A673 (cell line): ENCODE data around the gene PRM3. TPM values are rescaled to one million over a fixed set of nuclear protein-coding genes. Genes with fewer than 3 reads are reported as not detected.

Experiments used
- BruUV-seq: library from RNA; stranded (reverse); fragments of 400-500 nt; replicated peaks from 2 replicates; lab custom pipeline; 2021; lab: Mats Ljungman, UMichigan
- CTCF ChIA-PET: fragments of 300-600 bp; sonication (Branson Sonifier 250); formaldehyde crosslinking; loops from one replicate; lab custom pipeline; 2022; ENCODE audit warnings: antibody characterized with exemption; lab: Charles Lee
- POLR2A ChIA-PET: fragments of 300-600 bp; sonication (Branson Sonifier 250); formaldehyde crosslinking; loops from one replicate; lab custom pipeline; 2022; ENCODE audit warnings: antibody characterized with exemption; ENCODE audit not compliant: low non-redundant PET; lab: Charles Lee
- DNase-seq: peaks from one replicate; pipeline ENCODE4 v3.0.0-alpha.2; 2015; ENCODE audit warnings: low spot score
- H3K27ac ChIP-seq: fragments of 200-600 bp; sonication (generic); 2 replicates; pipeline ENCODE4 v1.5.1; 2016; ENCODE audit warnings: mixed run types, low read depth, mild to moderate bottlenecking, mixed read lengths, antibody characterized with exemption, low read length; ENCODE audit not compliant: poor library complexity, severe bottlenecking
- H3K27me3 ChIP-seq: fragments of 200-600 bp; sonication (generic); replicated peaks from 2 replicates; pipeline ENCODE4 v1.6.1; 2017; ENCODE audit warnings: mixed run types, low read depth, mild to moderate bottlenecking, mixed read lengths, antibody characterized with exemption, low read length; ENCODE audit not compliant: insufficient read depth, poor library complexity
- H3K36me3 ChIP-seq: fragments of 200-600 bp; sonication (generic); 2 replicates; pipeline ENCODE4 v1.6.1; 2016; ENCODE audit warnings: mixed run types, mild to moderate bottlenecking, mixed read lengths, antibody characterized with exemption, low read length; ENCODE audit not compliant: insufficient read depth, poor library complexity, severe bottlenecking
- H3K4me1 ChIP-seq: fragments of 200-600 bp; sonication (generic); 2 replicates; pipeline ENCODE4 v1.6.1; 2017; ENCODE audit warnings: mixed run types, mild to moderate bottlenecking, mixed read lengths, antibody characterized with exemption, low read length; ENCODE audit not compliant: insufficient read depth, poor library complexity, severe bottlenecking
- H3K4me3 ChIP-seq: fragments of 200-600 bp; sonication (generic); 2 replicates; pipeline ENCODE4 v1.5.1; 2016; ENCODE audit warnings: low read depth, mixed run types, mild to moderate bottlenecking, mixed read lengths, low read length; ENCODE audit not compliant: poor library complexity, severe bottlenecking
- H3K9me3 ChIP-seq: fragments of 200-600 bp; sonication (generic); 2 replicates; pipeline ENCODE4 v1.6.1; 2016; ENCODE audit warnings: mixed run types, low read depth, mild to moderate bottlenecking, mixed read lengths, antibody characterized with exemption, low read length; ENCODE audit not compliant: poor library complexity, severe bottlenecking
- EZH2 ChIP-seq: fragments of 200-600 bp; sonication (generic); IDR thresholded peaks from 2 replicates; pipeline ENCODE4 v1.6.1; 2017; ENCODE audit warnings: borderline replicate concordance, low read depth, mild to moderate bottlenecking, mixed read lengths, antibody characterized with exemption, low read length; ENCODE audit not compliant: poor library complexity, severe bottlenecking
- intact Hi-C: fragments of 100-400 bp; cut with micrococcal nuclease; formaldehyde crosslinking; loops from one replicate; pipeline ENCODE4 v1.10.0; 2022; ENCODE audit not compliant: unreplicated experiment
- total RNA-seq: library from RNA; stranded (reverse); gene quantifications from 2 replicates; pipeline ENCODE4 v1.2.3, GENCODE V29; 2021
- TF ChIP-seq, protein P1 (sequence below): fragments of 300-800, 200-600 bp; sonication (generic); conservative IDR thresholded peaks from 2 replicates; pipeline ENCODE4 v1.5.1; 2017; ENCODE audit warnings: low read depth, mild to moderate bottlenecking, antibody characterized with exemption, low read length, moderate library complexity, mixed read lengths

Gene PRM3
- total RNA-seq, 1 experiment from 2014 or later: not detected

DNA sequence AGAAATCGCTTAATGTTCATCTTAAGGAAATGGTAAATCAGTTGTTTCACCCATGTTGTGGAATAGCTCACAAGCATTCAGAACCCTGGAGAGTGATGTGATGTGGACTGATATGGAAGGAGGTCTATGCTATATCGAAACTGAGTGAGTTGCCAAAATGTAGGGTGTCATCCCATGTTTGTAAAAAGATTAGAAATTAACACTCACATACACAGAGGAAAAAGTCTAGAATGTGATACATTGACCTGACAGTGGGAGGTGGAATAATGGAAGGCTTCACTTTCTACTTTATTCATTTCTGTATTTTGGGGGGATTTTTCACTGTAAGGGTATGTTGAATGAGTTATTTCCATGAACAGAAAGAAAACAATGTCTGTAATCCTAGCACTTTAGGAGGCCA, 12.4 kb upstream of the PRM3 start:
- intact Hi-C loops: no loop called here
- no peak for DNase-seq
- Histone ChIP-seq H3K4me3 (no peak overlapping the region), H3K27ac (no peak overlapping the region), H3K36me3 (no peaks in the 10 kb centered on the region), H3K9me3 (no peaks in the 10 kb centered on the region), H3K27me3 (no peaks in the 10 kb centered on the region), H3K4me1 (no peaks in the 10 kb centered on the region)
- POLR2A ChIA-PET: no interaction called here
- CTCF ChIA-PET: no interaction called here
- BruUV-seq: no TSS peak
- TF ChIP-seq EZH2: no peak
- TF ChIP-seq, protein P1, sequence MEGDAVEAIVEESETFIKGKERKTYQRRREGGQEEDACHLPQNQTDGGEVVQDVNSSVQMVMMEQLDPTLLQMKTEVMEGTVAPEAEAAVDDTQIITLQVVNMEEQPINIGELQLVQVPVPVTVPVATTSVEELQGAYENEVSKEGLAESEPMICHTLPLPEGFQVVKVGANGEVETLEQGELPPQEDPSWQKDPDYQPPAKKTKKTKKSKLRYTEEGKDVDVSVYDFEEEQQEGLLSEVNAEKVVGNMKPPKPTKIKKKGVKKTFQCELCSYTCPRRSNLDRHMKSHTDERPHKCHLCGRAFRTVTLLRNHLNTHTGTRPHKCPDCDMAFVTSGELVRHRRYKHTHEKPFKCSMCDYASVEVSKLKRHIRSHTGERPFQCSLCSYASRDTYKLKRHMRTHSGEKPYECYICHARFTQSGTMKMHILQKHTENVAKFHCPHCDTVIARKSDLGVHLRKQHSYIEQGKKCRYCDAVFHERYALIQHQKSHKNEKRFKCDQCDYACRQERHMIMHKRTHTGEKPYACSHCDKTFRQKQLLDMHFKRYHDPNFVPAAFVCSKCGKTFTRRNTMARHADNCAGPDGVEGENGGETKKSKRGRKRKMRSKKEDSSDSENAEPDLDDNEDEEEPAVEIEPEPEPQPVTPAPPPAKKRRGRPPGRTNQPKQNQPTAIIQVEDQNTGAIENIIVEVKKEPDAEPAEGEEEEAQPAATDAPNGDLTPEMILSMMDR: no peak

DNA sequence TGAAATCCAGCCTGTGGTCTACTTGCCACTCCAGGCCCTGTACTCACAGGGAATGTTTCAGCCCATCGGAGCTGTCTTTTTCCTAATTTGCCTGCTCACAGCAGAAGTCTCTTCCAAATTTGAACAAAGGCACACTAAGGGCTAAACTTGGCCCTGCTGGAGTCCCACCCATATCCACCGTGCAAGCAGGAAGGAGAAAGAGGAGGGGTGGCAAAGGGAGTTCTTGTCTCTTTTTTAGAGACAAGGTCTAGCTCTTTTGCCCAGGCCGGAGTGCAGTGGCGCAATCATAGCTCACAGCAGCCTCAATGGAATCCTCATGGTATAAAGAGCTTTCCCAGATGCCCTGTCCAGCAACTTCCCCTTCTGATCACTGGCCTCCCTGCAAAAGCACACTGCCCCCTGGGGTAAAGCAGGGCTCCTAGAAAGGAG, 10.4 kb upstream of the PRM3 start:
- no peaks in the 10 kb centered on the region for H3K4me1 ChIP-seq
- no TSS peak for BruUV-seq
- ChIA-PET POLR2A (no interaction called here), CTCF (no interaction called here)
- H3K27me3 ChIP-seq: no peaks in the 10 kb centered on the region
- H3K4me3 ChIP-seq: no peak overlapping the region
- intact Hi-C loops: no loop called here
- no peak for DNase-seq
- no peak overlapping the region for H3K27ac ChIP-seq
- TF ChIP-seq, protein P1: no peak
- no peak for TF ChIP-seq EZH2
- no peaks in the 10 kb centered on the region for H3K36me3 ChIP-seq
- H3K9me3 ChIP-seq: no peaks in the 10 kb centered on the region

DNA sequence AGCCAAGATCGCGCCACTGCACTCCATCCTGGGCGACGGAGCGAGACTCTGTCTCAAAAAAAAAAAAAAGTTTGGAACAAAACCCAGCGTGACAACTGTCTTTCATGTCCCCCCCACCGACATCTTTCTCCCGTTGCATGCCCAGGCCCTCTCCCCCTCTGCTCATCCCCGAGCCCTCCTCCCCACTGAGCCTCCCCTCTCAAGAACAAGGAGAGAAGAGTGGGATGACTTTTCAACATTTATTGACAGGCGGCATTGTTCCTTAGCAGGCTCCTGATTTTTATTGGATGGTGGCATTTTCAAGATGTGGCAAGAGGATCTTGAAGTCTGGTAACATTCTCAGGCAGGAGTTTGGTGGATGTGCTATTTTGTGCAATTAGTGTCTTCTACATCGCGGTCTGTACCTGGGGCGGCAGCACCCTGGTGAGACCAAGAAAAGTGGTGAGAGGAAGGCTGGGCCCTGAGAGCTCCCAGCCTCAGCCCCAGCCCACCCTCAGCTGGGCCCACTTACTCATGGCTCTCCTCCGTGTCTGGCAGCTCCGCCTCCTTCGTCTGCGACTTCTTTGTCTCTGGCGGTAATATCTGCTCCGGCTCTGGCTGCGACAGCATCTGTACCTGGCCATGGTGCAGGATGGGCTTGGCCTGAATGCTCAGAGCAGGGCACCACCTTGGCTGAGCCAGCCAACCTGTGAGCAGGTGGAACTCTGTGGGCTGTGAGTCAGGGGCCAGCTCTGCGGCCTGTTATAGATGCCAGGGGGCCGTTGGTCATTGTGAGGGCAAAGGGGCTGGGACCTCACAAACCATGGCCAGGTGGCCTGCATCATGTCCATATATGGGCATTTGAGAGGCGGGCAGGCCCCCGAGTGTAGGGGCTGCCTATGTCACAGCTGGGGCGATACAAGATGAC, 7.4 kb upstream of the PRM3 start, which contains the start of gene PRM1:
Gene PRM1 (minus strand): TSS at position 715 of the 907 bp plus-strand sequence. CDS start 92 bp downstream, at position 623.
- Histone ChIP-seq H3K4me3 (no peak within 1 kb of the TSS), H3K27ac (no peak within 1 kb of the TSS), H3K27me3 (no peaks in the 10 kb centered on the region), H3K4me1 (no peaks in the 10 kb centered on the region), H3K36me3 (no peaks in the 10 kb centered on the region), H3K9me3 (no peaks in the 10 kb centered on the region)
- TF ChIP-seq, protein P1: no peak
- no peak for TF ChIP-seq EZH2
- BruUV-seq: no TSS peak
- POLR2A ChIA-PET: no interaction called here
- DNase-seq: no peak
- intact Hi-C loops: no loop called here
- CTCF ChIA-PET: no interaction called here
